Skeletal muscle cell (primary cell): ENCODE data around the gene EIF4E2.

Source experiments
- DNase-seq: peaks from one replicate; pipeline ENCODE4 v3.0.0-alpha.2; 2010; ENCODE audit warnings: low read depth
- H3K4me3 ChIP-seq: 2 replicates; pipeline ENCODE4 v1.5.1; 2011; ENCODE audit warnings: low read depth, mild to moderate bottlenecking, control low read depth, low read length, moderate library complexity

Gene EIF4E2, protein sequence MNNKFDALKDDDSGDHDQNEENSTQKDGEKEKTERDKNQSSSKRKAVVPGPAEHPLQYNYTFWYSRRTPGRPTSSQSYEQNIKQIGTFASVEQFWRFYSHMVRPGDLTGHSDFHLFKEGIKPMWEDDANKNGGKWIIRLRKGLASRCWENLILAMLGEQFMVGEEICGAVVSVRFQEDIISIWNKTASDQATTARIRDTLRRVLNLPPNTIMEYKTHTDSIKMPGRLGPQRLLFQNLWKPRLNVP

DNA sequence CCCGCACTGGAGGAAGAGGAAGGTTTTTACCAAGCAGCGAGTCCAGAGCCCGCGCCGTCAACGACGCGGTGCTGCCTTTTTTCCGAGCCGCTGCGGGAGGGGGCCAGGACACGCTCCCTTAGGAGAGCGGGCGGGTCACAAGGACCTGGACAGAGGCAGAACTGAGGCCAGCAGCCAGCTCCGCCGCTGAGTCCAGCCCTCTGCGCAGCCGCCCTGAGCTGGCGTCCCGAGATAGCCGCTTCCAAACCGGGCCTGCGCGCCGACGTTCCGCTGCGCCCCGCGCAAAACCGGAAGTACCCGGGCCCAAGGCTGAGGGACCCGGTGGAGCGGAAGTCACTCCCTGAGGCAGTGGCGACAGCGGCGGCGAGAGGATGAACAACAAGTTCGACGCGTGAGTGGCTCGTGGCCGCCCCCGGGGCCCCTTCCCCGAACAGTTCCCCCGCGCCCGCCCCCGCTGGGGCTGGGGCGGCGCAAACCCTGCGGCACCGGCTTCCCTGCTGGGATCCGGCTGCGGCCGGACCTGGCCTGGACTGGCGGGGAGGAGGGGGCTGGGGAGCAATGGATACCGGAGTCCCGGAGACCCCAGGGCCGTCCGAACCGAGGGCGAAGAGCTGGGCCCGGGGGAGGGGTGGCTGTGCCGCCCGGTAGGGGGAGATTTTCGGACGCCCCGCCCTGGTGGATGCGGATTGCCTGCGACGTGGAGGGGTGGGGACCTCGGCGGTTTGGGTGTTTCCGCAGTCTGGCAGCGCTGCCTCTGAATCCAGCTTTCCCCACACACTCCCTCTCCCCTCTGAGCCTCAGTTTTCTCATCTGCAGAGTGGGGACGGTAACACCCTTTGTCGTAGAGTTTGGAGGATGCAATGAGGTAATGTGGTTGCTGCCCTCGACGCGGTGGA lies at the start of gene EIF4E2, which contains the start of gene TIGD1:
EIF4E2 (plus strand) TSS at position 336 of the 896 bp plus-strand sequence; CDS start at position 372, 36 bp downstream.
TIGD1 (minus strand) TSS at position 204 of the 896 bp plus-strand sequence. CDS start 675 bp downstream, outside the sequence.
- DNase-seq = peak; percentile 73

DNA sequence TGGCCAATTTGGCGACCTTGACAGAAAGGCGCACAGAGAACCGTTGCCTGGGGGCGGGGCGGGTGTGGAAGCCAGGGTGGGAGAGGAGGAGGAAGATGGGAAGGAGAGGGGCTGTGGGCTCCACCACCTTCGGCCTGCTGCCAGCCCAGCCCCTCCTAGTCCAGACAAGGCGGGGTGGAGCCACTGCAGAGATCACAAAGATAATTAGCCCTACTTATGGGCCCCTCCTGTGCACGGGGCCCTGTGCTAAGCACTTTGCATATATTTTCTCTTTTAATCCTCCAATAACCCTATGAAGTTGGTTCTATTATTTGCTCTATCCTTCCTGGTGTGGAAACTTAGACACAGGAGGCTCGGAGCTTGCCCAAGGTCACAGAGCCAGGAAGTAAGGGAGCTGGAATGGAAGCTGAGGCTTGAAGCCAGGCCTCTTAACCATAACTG lies 49.1 kb upstream of the EIF4E2 start:
- no peak for DNase-seq
- H3K4me3 ChIP-seq = no peak overlapping the region

More for the DNA sequence above, at the start of gene EIF4E2, which contains the start of gene TIGD1:
- peak within 1 kb of the TSS; percentile 86 for H3K4me3 ChIP-seq

GRCh38 chr2:232501794-232502390 lies 48.6 kb upstream of the EIF4E2 start:
- no peak overlapping the region for H3K4me3 ChIP-seq
- DNase-seq = no peak

GRCh38 chr2:232502511-232502910 lies 48.0 kb upstream of the EIF4E2 start:
- no peak for DNase-seq
- H3K4me3 ChIP-seq = no peak overlapping the region

- no peak for DNase-seq
- peak overlapping the region; percentile 13 for H3K4me3 ChIP-seq
Measured at GRCh38 chr2:232502911-232503808, 47.3 kb upstream of the EIF4E2 start.

DNA sequence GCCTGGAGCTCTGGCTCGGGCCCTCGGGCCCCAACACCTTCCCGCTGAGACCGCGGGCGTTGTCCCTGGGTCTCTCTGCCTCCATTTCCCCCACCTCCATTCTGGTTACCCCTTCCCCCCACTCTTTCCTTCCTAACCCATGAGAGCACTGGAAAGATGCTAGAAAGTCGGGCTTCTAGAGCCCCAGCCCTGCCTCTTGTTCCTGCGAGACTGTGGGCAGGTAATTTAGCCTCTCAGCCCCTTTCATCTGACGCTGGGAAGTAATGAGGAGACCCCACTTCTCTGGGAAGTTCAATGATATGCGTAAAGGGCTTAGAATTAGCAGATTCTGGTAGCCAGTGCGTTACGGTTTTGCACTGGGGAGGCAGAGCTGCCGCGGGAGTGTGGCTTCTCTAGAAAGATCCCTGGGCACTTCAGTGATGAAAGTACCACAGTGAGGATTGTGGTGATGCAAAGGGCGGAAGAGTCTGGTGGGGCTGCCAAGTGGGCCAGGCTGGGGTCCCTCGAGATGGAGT lies 46.6 kb upstream of the EIF4E2 start:
- DNase-seq = no peak
- no peak overlapping the region for H3K4me3 ChIP-seq

DNA sequence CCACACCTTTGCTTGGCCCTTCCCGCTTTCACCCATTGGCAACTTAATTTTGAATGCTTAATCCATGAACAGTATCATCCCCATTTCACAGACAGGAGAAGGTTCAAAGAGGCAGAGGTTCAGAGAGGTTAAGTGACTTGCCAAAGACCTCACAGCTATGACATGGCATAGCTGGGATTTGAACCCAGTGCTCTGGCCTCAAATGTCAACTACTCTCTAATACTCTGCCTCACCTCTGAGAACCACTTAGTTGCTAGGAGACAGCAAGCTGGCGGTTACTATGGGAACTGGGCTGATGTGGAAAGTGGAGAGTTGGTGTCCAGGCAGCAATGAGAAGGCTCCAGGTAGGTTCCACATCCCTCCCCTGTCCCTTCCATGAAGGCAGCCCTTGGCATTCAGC lies 46.1 kb upstream of the EIF4E2 start:
- DNase-seq = no peak
- H3K4me3 ChIP-seq = no peak overlapping the region

GRCh38 chr2:232505856-232506255 lies 44.6 kb upstream of the EIF4E2 start:
- no peak overlapping the region for H3K4me3 ChIP-seq
- no peak for DNase-seq

GRCh38 chr2:232506709-232507108 lies 43.8 kb upstream of the EIF4E2 start:
- H3K4me3 ChIP-seq = no peak overlapping the region
- DNase-seq = no peak

- DNase-seq = no peak
- no peak overlapping the region for H3K4me3 ChIP-seq
Measured at GRCh38 chr2:232508251-232508650, 42.2 kb upstream of the EIF4E2 start.

GRCh38 chr2:232511336-232511890 lies 39.1 kb upstream of the EIF4E2 start:
- DNase-seq = no peak
- no peak overlapping the region for H3K4me3 ChIP-seq

GRCh38 chr2:232512602-232513001 lies 37.9 kb upstream of the EIF4E2 start:
- H3K4me3 ChIP-seq = no peak overlapping the region
- no peak for DNase-seq

GRCh38 chr2:232513353-232513752 lies 37.1 kb upstream of the EIF4E2 start:
- no peak for DNase-seq
- no peak overlapping the region for H3K4me3 ChIP-seq

- no peak for DNase-seq
- H3K4me3 ChIP-seq = no peak overlapping the region
Measured at GRCh38 chr2:232515639-232516038, 34.9 kb upstream of the EIF4E2 start.

- no peak overlapping the region for H3K4me3 ChIP-seq
- no peak for DNase-seq
Measured at GRCh38 chr2:232516551-232516950, 33.9 kb upstream of the EIF4E2 start.

GRCh38 chr2:232518844-232519243 lies 31.6 kb upstream of the EIF4E2 start:
- no peak for DNase-seq
- no peak overlapping the region for H3K4me3 ChIP-seq

- DNase-seq = no peak
- H3K4me3 ChIP-seq = no peak within 1 kb of the TSS
Measured at GRCh38 chr2:232519581-232520438, 30.7 kb upstream of the EIF4E2 start, which contains the start of gene PRSS56. Gene PRSS56 (plus strand): TSS chr2:232520388. CDS start chr2:232520599, 211 bp downstream.

- no peak overlapping the region for H3K4me3 ChIP-seq
- DNase-seq = no peak
Measured at GRCh38 chr2:232520489-232520888, 30.0 kb upstream of the EIF4E2 start.
